HepG2 (cell line): ENCODE results near the gene MPV17L2. TPM values are rescaled to one million over a fixed set of nuclear protein-coding genes. Genes with fewer than 3 reads are reported as not detected.

Experiments used
- ATAC-seq: fragments of 200-7000 bp; cut with Tn5 transposase; 3 replicates; pipeline ENCODE4 v1.9.1; 2020; ENCODE audit warnings: mild to moderate bottlenecking, moderate library complexity
- BruUV-seq: library from RNA; stranded (reverse); fragments of 400-500 nt; replicated peaks from 2 replicates; lab custom pipeline; 2021; lab: Mats Ljungman, UMichigan
- CTCF ChIA-PET: fragments of 300-600 bp; formaldehyde crosslinking; extraction: SDS; loops from one replicate; lab custom pipeline; 2021; ENCODE audit warnings: low total read pairs, inconsistent platforms, low intra/inter-chr PET ratio; lab: Yijun Ruan, JAX
- POLR2A ChIA-PET: fragments of 350-600 bp; sonication (Branson Sonifier 250); formaldehyde crosslinking; loops from one replicate; lab custom pipeline; 2020; ENCODE audit warnings: antibody characterized with exemption, inconsistent platforms; lab: Yijun Ruan, JAX
- DNase-seq: peaks from one replicate; pipeline ENCODE4 v3.0.0-alpha.2; 2015; ENCODE audit warnings: low spot score
- FAIRE-seq: peaks from 3 replicates; lab custom pipeline; 2011; peaks lifted over from hg19 to GRCh38; lab: Jason Lieb, UNC
- H2AFZ ChIP-seq: one replicate; pipeline ENCODE4 v1.6.1; 2011; ENCODE audit warnings: low read length, inconsistent platforms
- H3K27ac ChIP-seq: fragments of 300-600 bp; 3 replicates; pipeline ENCODE4 v1.8.0; 2011; ENCODE audit warnings: mixed run types, mild to moderate bottlenecking, mixed read lengths, low read length, inconsistent platforms; ENCODE audit not compliant: insufficient read depth; ENCODE audit errors: extremely low read length
- H3K27me3 ChIP-seq, 2 experiments: fragments of 200-600 bp in 1 of 2; 2 replicates in 1 of 2; 3 replicates in 1 of 2; pipeline versions ENCODE4 v1.6.0 to v1.8.0; 2011; ENCODE audit warnings: low read length in 2 of 2, mild to moderate bottlenecking in 2 of 2, moderate library complexity in 2 of 2, inconsistent platforms in 1 of 2; ENCODE audit not compliant: insufficient read depth in 2 of 2, control insufficient read depth in 1 of 2
- H3K36me3 ChIP-seq, 2 experiments: fragments of 200-600 bp in 1 of 2; replicated peaks in 1 of 2; 2 replicates in 1 of 2; 3 replicates in 1 of 2; pipeline versions ENCODE4 v1.5.1 to v1.8.0; 2011; ENCODE audit warnings: low read length in 2 of 2, inconsistent platforms in 1 of 2; ENCODE audit not compliant: insufficient read depth in 2 of 2, control insufficient read depth in 1 of 2
- H3K4me1 ChIP-seq: 2 replicates; pipeline ENCODE4 v1.5.1; 2012; ENCODE audit warnings: low read length, inconsistent platforms; ENCODE audit not compliant: insufficient read depth
- H3K4me2 ChIP-seq: 2 replicates; pipeline ENCODE4 v1.6.0; 2011; ENCODE audit warnings: low read depth, low read length, inconsistent platforms
- H3K4me3 ChIP-seq, 3 experiments: fragments of 200-600 bp in 1 of 3; sonication (generic), shearing (Covaris generic) in 1 of 3; replicated peaks in 1 of 3; 2 replicates each; pipeline ENCODE4 v1.5.1; 2011 to 2016; ENCODE audit warnings: low read length in 3 of 3, inconsistent platforms in 2 of 3, low read depth in 2 of 3, mild to moderate bottlenecking in 2 of 3, control low read depth in 1 of 3, mixed read lengths in 1 of 3; ENCODE audit not compliant: insufficient read depth in 1 of 3
- H3K79me2 ChIP-seq: one replicate; pipeline ENCODE4 v1.6.1; 2011; ENCODE audit warnings: low read length, inconsistent platforms; ENCODE audit not compliant: insufficient read depth
- H3K9ac ChIP-seq: 2 replicates; pipeline ENCODE4 v1.6.0; 2011; ENCODE audit warnings: mild to moderate bottlenecking, low read depth, low read length, inconsistent platforms; ENCODE audit not compliant: insufficient read depth
- H3K9me3 ChIP-seq: 2 replicates; pipeline ENCODE4 v1.5.1; 2012; ENCODE audit warnings: mild to moderate bottlenecking, low read length
- H4K20me1 ChIP-seq: 2 replicates; pipeline ENCODE4 v1.6.0; 2011; ENCODE audit warnings: inconsistent platforms, mild to moderate bottlenecking, low read length, moderate library complexity; ENCODE audit not compliant: insufficient read depth
- ARNT2 ChIP-seq: sonication (generic); formaldehyde crosslinking; IDR thresholded peaks from 2 replicates; pipeline ENCODE4 v1.8.0; 2022; ENCODE audit warnings: mild to moderate bottlenecking, low read depth, missing genetic modification reagents, moderate library complexity
- CCDC6 ChIP-seq: sonication (generic); formaldehyde crosslinking; IDR thresholded peaks from 2 replicates; pipeline ENCODE4 v1.8.1; 2022; ENCODE audit warnings: mild to moderate bottlenecking, missing genetic modification reagents, moderate library complexity
- CENPT ChIP-seq: sonication (generic); formaldehyde crosslinking; IDR thresholded peaks from 2 replicates; pipeline ENCODE4 v1.8.0; 2022; ENCODE audit warnings: low read depth, mild to moderate bottlenecking, moderate library complexity, missing genetic modification reagents
- MZF1 ChIP-seq: sonication (generic); formaldehyde crosslinking; IDR thresholded peaks from 2 replicates; pipeline ENCODE4 v1.8.1; 2023; ENCODE audit warnings: mild to moderate bottlenecking, missing genetic modification reagents, borderline replicate concordance
- NAIF1 ChIP-seq: sonication (generic); formaldehyde crosslinking; IDR thresholded peaks from 2 replicates; pipeline ENCODE4 v1.5.0; 2020; ENCODE audit warnings: mild to moderate bottlenecking, missing genetic modification reagents, borderline replicate concordance
- NCOA5 ChIP-seq: sonication (generic); formaldehyde crosslinking; IDR thresholded peaks from 2 replicates; pipeline ENCODE4 v1.4.0; 2020; ENCODE audit warnings: missing genetic modification reagents
- PRPF4 ChIP-seq: fragments of 200-400 bp; formaldehyde crosslinking; IDR thresholded peaks from 2 replicates; pipeline ENCODE4 v1.6.1; 2016; ENCODE audit warnings: low read length, low read depth; ENCODE audit not compliant: poor library complexity, severe bottlenecking
- STAG1 ChIP-seq: sonication (generic); formaldehyde crosslinking; IDR thresholded peaks from 2 replicates; pipeline ENCODE4 v1.4.0; 2020; ENCODE audit warnings: missing genetic modification reagents
- TAF15 ChIP-seq: fragments of 200-400 bp; formaldehyde crosslinking; IDR thresholded peaks from one replicate; pipeline ENCODE4 v1.6.1; 2018; ENCODE audit warnings: mild to moderate bottlenecking, low read depth, low read length; ENCODE audit not compliant: poor library complexity, severe bottlenecking
- ZBTB7B ChIP-seq: sonication (generic); formaldehyde crosslinking; IDR thresholded peaks from 2 replicates; pipeline ENCODE4 v1.4.0; 2020; ENCODE audit warnings: missing genetic modification reagents
- ZBTB8A ChIP-seq: sonication (generic); formaldehyde crosslinking; IDR thresholded peaks from 2 replicates; pipeline ENCODE4 v1.4.0; 2020; ENCODE audit warnings: mild to moderate bottlenecking, low read depth, missing genetic modification reagents, borderline replicate concordance
- ZNF577 ChIP-seq: sonication (generic); formaldehyde crosslinking; IDR thresholded peaks from 2 replicates; pipeline ENCODE4 v1.4.0; 2020; ENCODE audit warnings: mild to moderate bottlenecking, low read depth, missing genetic modification reagents, borderline replicate concordance
- ZNF746 ChIP-seq: sonication (generic); formaldehyde crosslinking; IDR thresholded peaks from 2 replicates; pipeline ENCODE4 v1.8.0; 2022; ENCODE audit warnings: mild to moderate bottlenecking, missing genetic modification reagents
- WGBS: methylation state at CpG from one replicate; pipeline ENCODE4 v1.1.6; 2017; ENCODE audit warnings: low lambda C conversion rate; 5-methylcytosine and 5-hydroxymethylcytosine counted together
- in situ Hi-C: cut with HindIII; loops from 2 replicates; pipeline ENCODE4 v1.10.0; 2017; ENCODE audit warnings: low pct_unique_long_range_greater_than_20kb; ENCODE audit not compliant: extremely low pct_ligation_motif_present
- intact Hi-C: fragments of 100-400 bp; cut with micrococcal nuclease; formaldehyde crosslinking; loops from one replicate; pipeline ENCODE4 v1.10.0; 2022; ENCODE audit not compliant: unreplicated experiment
- polyA plus RNA-seq, 8 experiments: library from polyadenylated mRNA; depleted of rRNA in 3 of 8; stranded (reverse) in 7 of 8; unstranded in 1 of 8; fragments of >200 nt; fragmentation: Illumina TruSeq in 4 of 8; extraction: Trizol in 4 of 8; gene quantifications; 2 replicates each; pipeline versions ENCODE4 v1.2.1 to v1.2.3, GENCODE V29; 2011 to 2016; ENCODE audit warnings: low read depth in 4 of 8, missing spikeins in 1 of 8, mixed read lengths in 1 of 8; ENCODE audit not compliant: insufficient read depth in 1 of 8
- total RNA-seq, 5 experiments: library from RNA; depleted of rRNA; stranded (reverse); fragments of >200 nt; fragmentation: Illumina TruSeq; extraction: Trizol; gene quantifications; 2 replicates each; pipeline ENCODE4 v1.2.3, GENCODE V29; 2016; ENCODE audit warnings: low read depth in 1 of 5
- TF ChIP-seq, protein P1 (sequence below): sonication (generic); formaldehyde crosslinking; IDR thresholded peaks from 2 replicates; pipeline ENCODE4 v1.4.0; 2020; ENCODE audit warnings: missing genetic modification reagents
- TF ChIP-seq, protein P2 (sequence below): sonication (generic); formaldehyde crosslinking; conservative IDR thresholded peaks from 2 replicates; pipeline ENCODE4 v1.4.0; 2020; ENCODE audit warnings: missing genetic modification reagents
- TF ChIP-seq, protein P3 (sequence below): sonication (generic); formaldehyde crosslinking; IDR thresholded peaks from 2 replicates; pipeline ENCODE4 v1.5.0; 2020; ENCODE audit warnings: mild to moderate bottlenecking, missing genetic modification reagents
- TF ChIP-seq, protein P4 (sequence below): sonication (generic); formaldehyde crosslinking; IDR thresholded peaks from 2 replicates; pipeline ENCODE4 v1.5.0; 2020; ENCODE audit warnings: missing genetic modification reagents

The MPV17L2 gene
- total and polyA plus RNA-seq, 2 of the 13 experiments (the other 11 are each of a cell fraction or from before 2014, with no cell fraction given): 13.6 to 16.7 TPM

DNA sequence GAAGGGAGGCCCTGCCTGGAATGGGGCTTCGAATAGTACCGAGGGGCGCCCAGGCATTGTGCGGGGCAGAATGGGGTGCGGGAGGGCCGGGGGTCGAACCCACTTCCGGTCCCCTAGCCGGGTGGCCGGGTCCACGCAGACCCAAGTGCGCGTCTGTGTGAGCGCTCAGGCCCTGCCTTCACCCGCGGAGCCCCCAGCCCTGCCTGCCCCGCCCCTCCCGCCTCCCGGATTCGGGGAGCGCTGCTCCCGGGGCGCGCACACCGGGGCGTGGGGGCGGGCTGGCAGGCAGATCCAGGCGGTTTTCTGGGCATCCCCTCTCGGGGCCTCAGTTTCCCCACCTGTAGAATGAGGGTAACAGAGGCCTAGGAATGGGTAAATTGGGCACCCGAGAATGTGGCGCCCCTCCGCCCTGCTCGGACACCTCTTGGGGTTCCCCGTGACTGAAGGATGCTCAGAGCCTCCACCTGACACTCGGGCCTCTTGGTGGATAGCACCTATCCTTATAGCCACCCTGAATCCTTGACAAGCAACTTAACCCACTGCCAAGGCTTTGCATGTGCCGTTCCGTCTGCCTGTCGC is 39.4 kb upstream of the MPV17L2 start:
- H3K27ac ChIP-seq: peak overlapping the region; percentile 94
- in situ Hi-C loops: loop anchor here (5.0 kb wide), 1 partner anchor 41 kb away; no protein-coding TSS in a partner anchor
- FAIRE-seq (no peak), DNase-seq (no peak), ATAC-seq (no peak; the same call in 2 of the 3 replicates)
- H4K20me1 ChIP-seq: 0 out of 2 replicates have a peak, but pooled peaks cover 11% of the 10 kb centered on the region
- intact Hi-C loops: loop anchor here (1.0 kb wide), 2 partner anchors 17 to 40 kb away; no protein-coding TSS in a partner anchor
- H3K4me2 ChIP-seq: peak overlapping the region; percentile 93
- ChIA-PET CTCF (no interaction called here), POLR2A (interaction anchor here (0.9 to 1.4 kb wide), 15 partner anchors 15 to 169 kb away, joined by 3 to 16 read pairs (median 5); partner anchors contain the start of genes LSM4 and MPV17L2)
- H2AFZ ChIP-seq: no peak overlapping the region
- H3K4me3 ChIP-seq: peak overlapping the region; percentile 73 to 98 (median 98)
- peaks cover 18% of the 10 kb centered on the region for H3K79me2 ChIP-seq
- no peaks in the 10 kb centered on the region for H3K9me3 ChIP-seq
- H3K27me3 ChIP-seq: no peaks in the 10 kb centered on the region; a peak in 1 of 5 replicates
- peaks cover 56% of the 10 kb centered on the region for H3K4me1 ChIP-seq
- WGBS: 0% methylated on average over 4 of the region's 38 CpGs
- peak overlapping the region; percentile 99 for H3K9ac ChIP-seq
- H3K36me3 ChIP-seq: peaks cover 6 to 18% of the 10 kb centered on the region in 2 experiments; a peak in 4 of 5 replicates
- TSS peak; percentile 42 for BruUV-seq
- TF ChIP-seq ZNF577 (CRISPR knock-in tag) (0 out of 2 replicates have a peak, but pooled peaks have one; percentile 28), ZNF746 (CRISPR knock-in tag) (no peak), TAF15 (no peak), CENPT (CRISPR knock-in tag) (no peak), ZBTB7B (CRISPR knock-in tag) (no peak), NCOA5 (CRISPR knock-in tag) (no peak), PRPF4 (no peak), NAIF1 (CRISPR knock-in tag) (no peak), ZBTB8A (0 out of 2 replicates have a peak, but pooled peaks have one; percentile 36), MZF1 (CRISPR knock-in tag) (no peak), STAG1 (CRISPR knock-in tag) (no peak), CCDC6 (CRISPR knock-in tag) (0 out of 2 replicates have a peak, but pooled peaks have one; percentile 37), ARNT2 (CRISPR knock-in tag) (no peak)
- TF ChIP-seq, protein P1, sequence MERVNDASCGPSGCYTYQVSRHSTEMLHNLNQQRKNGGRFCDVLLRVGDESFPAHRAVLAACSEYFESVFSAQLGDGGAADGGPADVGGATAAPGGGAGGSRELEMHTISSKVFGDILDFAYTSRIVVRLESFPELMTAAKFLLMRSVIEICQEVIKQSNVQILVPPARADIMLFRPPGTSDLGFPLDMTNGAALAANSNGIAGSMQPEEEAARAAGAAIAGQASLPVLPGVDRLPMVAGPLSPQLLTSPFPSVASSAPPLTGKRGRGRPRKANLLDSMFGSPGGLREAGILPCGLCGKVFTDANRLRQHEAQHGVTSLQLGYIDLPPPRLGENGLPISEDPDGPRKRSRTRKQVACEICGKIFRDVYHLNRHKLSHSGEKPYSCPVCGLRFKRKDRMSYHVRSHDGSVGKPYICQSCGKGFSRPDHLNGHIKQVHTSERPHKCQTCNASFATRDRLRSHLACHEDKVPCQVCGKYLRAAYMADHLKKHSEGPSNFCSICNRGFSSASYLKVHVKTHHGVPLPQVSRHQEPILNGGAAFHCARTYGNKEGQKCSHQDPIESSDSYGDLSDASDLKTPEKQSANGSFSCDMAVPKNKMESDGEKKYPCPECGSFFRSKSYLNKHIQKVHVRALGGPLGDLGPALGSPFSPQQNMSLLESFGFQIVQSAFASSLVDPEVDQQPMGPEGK (CRISPR knock-in tag): no peak; the same call in 1 of the 2 replicates
- TF ChIP-seq, protein P2, sequence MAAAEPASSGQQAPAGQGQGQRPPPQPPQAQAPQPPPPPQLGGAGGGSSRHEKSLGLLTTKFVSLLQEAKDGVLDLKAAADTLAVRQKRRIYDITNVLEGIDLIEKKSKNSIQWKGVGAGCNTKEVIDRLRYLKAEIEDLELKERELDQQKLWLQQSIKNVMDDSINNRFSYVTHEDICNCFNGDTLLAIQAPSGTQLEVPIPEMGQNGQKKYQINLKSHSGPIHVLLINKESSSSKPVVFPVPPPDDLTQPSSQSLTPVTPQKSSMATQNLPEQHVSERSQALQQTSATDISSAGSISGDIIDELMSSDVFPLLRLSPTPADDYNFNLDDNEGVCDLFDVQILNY (CRISPR knock-in tag): no peak
- TF ChIP-seq, protein P3, sequence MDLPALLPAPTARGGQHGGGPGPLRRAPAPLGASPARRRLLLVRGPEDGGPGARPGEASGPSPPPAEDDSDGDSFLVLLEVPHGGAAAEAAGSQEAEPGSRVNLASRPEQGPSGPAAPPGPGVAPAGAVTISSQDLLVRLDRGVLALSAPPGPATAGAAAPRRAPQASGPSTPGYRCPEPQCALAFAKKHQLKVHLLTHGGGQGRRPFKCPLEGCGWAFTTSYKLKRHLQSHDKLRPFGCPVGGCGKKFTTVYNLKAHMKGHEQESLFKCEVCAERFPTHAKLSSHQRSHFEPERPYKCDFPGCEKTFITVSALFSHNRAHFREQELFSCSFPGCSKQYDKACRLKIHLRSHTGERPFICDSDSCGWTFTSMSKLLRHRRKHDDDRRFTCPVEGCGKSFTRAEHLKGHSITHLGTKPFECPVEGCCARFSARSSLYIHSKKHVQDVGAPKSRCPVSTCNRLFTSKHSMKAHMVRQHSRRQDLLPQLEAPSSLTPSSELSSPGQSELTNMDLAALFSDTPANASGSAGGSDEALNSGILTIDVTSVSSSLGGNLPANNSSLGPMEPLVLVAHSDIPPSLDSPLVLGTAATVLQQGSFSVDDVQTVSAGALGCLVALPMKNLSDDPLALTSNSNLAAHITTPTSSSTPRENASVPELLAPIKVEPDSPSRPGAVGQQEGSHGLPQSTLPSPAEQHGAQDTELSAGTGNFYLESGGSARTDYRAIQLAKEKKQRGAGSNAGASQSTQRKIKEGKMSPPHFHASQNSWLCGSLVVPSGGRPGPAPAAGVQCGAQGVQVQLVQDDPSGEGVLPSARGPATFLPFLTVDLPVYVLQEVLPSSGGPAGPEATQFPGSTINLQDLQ: 0 out of 2 replicates have a peak, but pooled peaks have one; percentile 43
- TF ChIP-seq, protein P4, sequence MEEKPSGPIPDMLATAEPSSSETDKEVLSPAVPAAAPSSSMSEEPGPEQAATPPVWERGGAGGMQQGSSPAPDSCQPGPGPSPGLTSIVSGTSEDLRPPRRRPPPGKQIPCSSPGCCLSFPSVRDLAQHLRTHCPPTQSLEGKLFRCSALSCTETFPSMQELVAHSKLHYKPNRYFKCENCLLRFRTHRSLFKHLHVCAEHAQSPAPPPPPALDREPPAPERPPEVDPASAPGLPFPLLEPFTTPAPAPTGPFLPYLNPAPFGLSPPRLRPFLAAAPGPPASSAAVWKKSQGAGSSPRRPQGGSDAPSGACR (CRISPR knock-in tag): peak; percentile 27; the same call in 1 of the 2 replicates
